WTC11 (cell line): ENCODE data around the gene SMARCA2. TPM values are rescaled to one million over a fixed set of nuclear protein-coding genes. Genes with fewer than 3 reads are reported as not detected.

Experiments
- ATAC-seq: fragments of 200-7000 bp; cut with Tn5 transposase; 2 replicates; pipeline ENCODE4 v1.10.0; 2021; ENCODE audit warnings: mild to moderate bottlenecking, moderate library complexity
- CTCF ChIA-PET: fragments of 300-600 bp; sonication (Branson Sonifier 250); formaldehyde crosslinking; loops from one replicate; lab custom pipeline; 2021; ENCODE audit warnings: antibody characterized with exemption; lab: Charles Lee
- POLR2A ChIA-PET: fragments of 350-600 bp; sonication (Branson Sonifier 250); formaldehyde crosslinking; loops from one replicate; lab custom pipeline; 2021; ENCODE audit warnings: antibody characterized with exemption; lab: Charles Lee
- DNase-seq: peaks from one replicate; pipeline ENCODE4 v3.0.0; 2021; ENCODE audit warnings: low spot score
- H3K27ac Mint-ChIP-seq: 2 replicates; pipeline ENCODE4 v1.8.0; 2021; ENCODE audit warnings: mixed read lengths
- H3K27me3 Mint-ChIP-seq: 2 replicates; pipeline ENCODE4 v1.8.0; 2021; ENCODE audit warnings: low read depth, mild to moderate bottlenecking, moderate library complexity, mixed read lengths
- H3K36me3 Mint-ChIP-seq: 2 replicates; pipeline ENCODE4 v1.8.0; 2021; ENCODE audit warnings: mixed read lengths
- H3K4me1 Mint-ChIP-seq: 2 replicates; pipeline ENCODE4 v1.8.0; 2022; ENCODE audit warnings: mixed read lengths
- H3K4me3 Mint-ChIP-seq: 2 replicates; pipeline ENCODE4 v1.8.0; 2021; ENCODE audit warnings: mild to moderate bottlenecking, moderate library complexity, mixed read lengths
- H3K9me3 Mint-ChIP-seq: 2 replicates; pipeline ENCODE4 v1.8.0; 2021; ENCODE audit warnings: mixed read lengths
- AR ChIP-seq: fragments of 250-450 bp; sonication (Bioruptor Pico); IDR thresholded peaks from 2 replicates; pipeline ENCODE4 v1.9.0; 2021; ENCODE audit warnings: mild to moderate bottlenecking
- CBFB ChIP-seq: sonication (generic); formaldehyde crosslinking; IDR thresholded peaks from 2 replicates; pipeline ENCODE4 v1.8.1; 2022; ENCODE audit warnings: mild to moderate bottlenecking, low read depth, missing genetic modification reagents
- CTCF ChIP-seq: fragments of 200-600 bp; IDR thresholded peaks from 2 replicates; pipeline ENCODE4 v1.8.0; 2022; ENCODE audit warnings: antibody characterized with exemption
- ELF4 ChIP-seq: sonication (generic); formaldehyde crosslinking; IDR thresholded peaks from 2 replicates; pipeline ENCODE4 v1.8.1; 2022; ENCODE audit warnings: low read depth, mild to moderate bottlenecking, moderate library complexity, missing genetic modification reagents
- ERG ChIP-seq: fragments of 250-450 bp; sonication (Bioruptor Pico); IDR thresholded peaks from 2 replicates; pipeline ENCODE4 v1.8.0; 2021; ENCODE audit warnings: mild to moderate bottlenecking
- GRHL2 ChIP-seq: fragments of 250-450 bp; sonication (Bioruptor Pico); IDR thresholded peaks from 2 replicates; pipeline ENCODE4 v1.8.0; 2022; ENCODE audit warnings: mild to moderate bottlenecking, moderate library complexity; ENCODE audit not compliant: insufficient replicate concordance, severe bottlenecking
- IRF1 ChIP-seq: sonication (generic); formaldehyde crosslinking; IDR thresholded peaks from 2 replicates; pipeline ENCODE4 v1.8.0; 2023; ENCODE audit warnings: missing genetic modification reagents
- NFE2L1 ChIP-seq: sonication (generic); formaldehyde crosslinking; IDR thresholded peaks from 2 replicates; pipeline ENCODE4 v1.8.1; 2023; ENCODE audit warnings: missing genetic modification reagents
- NFYB ChIP-seq: sonication (generic); formaldehyde crosslinking; conservative IDR thresholded peaks from 2 replicates; pipeline ENCODE4 v1.8.0; 2022; ENCODE audit warnings: low read depth, missing genetic modification reagents
- NR1H2 ChIP-seq: sonication (generic); formaldehyde crosslinking; IDR thresholded peaks from 2 replicates; pipeline ENCODE4 v1.9.0; 2021; ENCODE audit warnings: mild to moderate bottlenecking, moderate library complexity, missing genetic modification reagents
- PRDM15 ChIP-seq: sonication (generic); formaldehyde crosslinking; IDR thresholded peaks from 2 replicates; pipeline ENCODE4 v1.8.0; 2022; ENCODE audit warnings: missing genetic modification reagents
- PRRX2 ChIP-seq: fragments of 250-450 bp; sonication (Bioruptor Pico); IDR thresholded peaks from 2 replicates; pipeline ENCODE4 v1.8.0; 2021; ENCODE audit warnings: mild to moderate bottlenecking
- RORB ChIP-seq: fragments of 250-450 bp; sonication (Bioruptor Pico); IDR thresholded peaks from 2 replicates; pipeline ENCODE4 v1.9.0; 2021; ENCODE audit warnings: mild to moderate bottlenecking
- TP53 ChIP-seq: sonication (generic); formaldehyde crosslinking; IDR thresholded peaks from 2 replicates; pipeline ENCODE4 v1.8.1; 2023; ENCODE audit warnings: mild to moderate bottlenecking, missing genetic modification reagents
- USF2 ChIP-seq: sonication (generic); formaldehyde crosslinking; IDR thresholded peaks from 2 replicates; pipeline ENCODE4 v1.8.1; 2023; ENCODE audit warnings: mild to moderate bottlenecking, missing genetic modification reagents, moderate library complexity
- ZNF281 ChIP-seq: sonication (generic); formaldehyde crosslinking; IDR thresholded peaks from 2 replicates; pipeline ENCODE4 v1.8.0; 2023; ENCODE audit warnings: mild to moderate bottlenecking, missing genetic modification reagents
- ZNF317 ChIP-seq: sonication (generic); formaldehyde crosslinking; IDR thresholded peaks from 2 replicates; pipeline ENCODE4 v1.8.1; 2023; ENCODE audit warnings: low read depth, mild to moderate bottlenecking, moderate library complexity, missing genetic modification reagents, borderline replicate concordance
- ZNF532 ChIP-seq: fragments of 250-450 bp; sonication (Bioruptor Pico); IDR thresholded peaks from 2 replicates; pipeline ENCODE4 v1.9.0; 2021; ENCODE audit warnings: mild to moderate bottlenecking, borderline replicate concordance
- total RNA-seq: library from RNA; stranded (reverse); gene quantifications from 3 replicates; pipeline ENCODE4 v1.2.3, GENCODE V29; 2021

Gene SMARCA2
- total RNA-seq, 1 experiment from 2014 or later = 20.3 TPM

GRCh38 chr9:2166203-2166602 lies 151.1 kb downstream of the SMARCA2 start:
- DNase-seq = no peak
- no peaks in the 10 kb centered on the region for H3K36me3 Mint-ChIP-seq
- H3K27ac Mint-ChIP-seq = no peak overlapping the region
- H3K4me3 Mint-ChIP-seq = no peak overlapping the region
- ChIA-PET CTCF (no interaction called here), POLR2A (no interaction called here)
- peaks cover 31% of the 10 kb centered on the region for H3K4me1 Mint-ChIP-seq
- no peak for ATAC-seq
- TF ChIP-seq USF2 = no peak
- TF ChIP-seq NFYB (CRISPR knock-in tag) = no peak
- TF ChIP-seq ZNF281 = no peak
- no peak for TF ChIP-seq TP53 (CRISPR knock-in tag)
- TF ChIP-seq ZNF317 (CRISPR knock-in tag) = no peak
- TF ChIP-seq PRDM15 (CRISPR knock-in tag) = no peak
- TF ChIP-seq ELF4 (CRISPR knock-in tag) = no peak
- no peak for TF ChIP-seq AR (CRISPR knock-in tag)
- TF ChIP-seq NFE2L1 (CRISPR knock-in tag) = no peak
- no peak for TF ChIP-seq NR1H2 (CRISPR knock-in tag)
- TF ChIP-seq IRF1 (CRISPR knock-in tag) = no peak
- no peak for TF ChIP-seq CBFB (CRISPR knock-in tag)
- TF ChIP-seq PRRX2 (CRISPR knock-in tag) = no peak
- TF ChIP-seq GRHL2 (CRISPR knock-in tag) = no peak
- TF ChIP-seq ERG = no peak
- TF ChIP-seq ZNF532 (CRISPR knock-in tag) = no peak
- no peak for TF ChIP-seq CTCF
- no peak for TF ChIP-seq RORB (CRISPR knock-in tag)
- H3K27me3 Mint-ChIP-seq = no peaks in the 10 kb centered on the region
- no peaks in the 10 kb centered on the region for H3K9me3 Mint-ChIP-seq
